ENCODE measurements around the gene DGKE.

DGKE gene

DNA sequence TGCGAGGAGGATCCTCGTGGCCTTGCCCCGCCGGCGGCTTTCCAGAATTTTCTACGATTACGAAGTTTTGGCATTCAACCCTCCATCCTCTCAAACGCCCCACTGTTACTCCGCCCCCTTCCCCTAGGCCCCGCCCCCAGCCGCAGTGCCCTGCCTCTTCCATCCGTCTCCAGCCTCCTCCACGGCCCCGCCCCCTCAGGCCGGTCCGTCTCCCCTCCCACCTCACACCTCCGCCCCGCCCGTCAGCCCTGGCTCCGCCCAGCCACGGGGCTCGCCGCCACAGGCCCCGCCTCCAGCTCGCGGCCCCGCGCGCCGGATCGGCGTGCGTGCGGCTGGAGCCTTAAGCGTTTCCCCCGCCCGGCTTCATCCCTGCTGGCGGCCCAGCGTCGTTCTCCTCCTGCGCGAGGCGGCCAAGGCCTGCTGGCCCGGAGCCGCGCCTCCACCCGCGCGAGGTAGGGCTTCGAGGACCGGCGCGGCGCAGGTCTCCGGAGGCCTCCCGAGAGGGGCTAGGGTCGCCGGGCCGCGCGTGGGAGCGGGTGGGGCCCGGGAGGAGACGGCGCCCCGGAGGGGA lies at the start of gene DGKE, which contains the start of gene C17orf67:
DGKE (plus strand) TSS at position 343 of the 571 bp plus-strand sequence. CDS start 645 bp downstream, outside the sequence.
C17orf67 (minus strand) TSS at position 112 of the 571 bp plus-strand sequence. CDS start 18,110 bp downstream, outside the sequence.
- TF ChIP-seq, protein P1, sequence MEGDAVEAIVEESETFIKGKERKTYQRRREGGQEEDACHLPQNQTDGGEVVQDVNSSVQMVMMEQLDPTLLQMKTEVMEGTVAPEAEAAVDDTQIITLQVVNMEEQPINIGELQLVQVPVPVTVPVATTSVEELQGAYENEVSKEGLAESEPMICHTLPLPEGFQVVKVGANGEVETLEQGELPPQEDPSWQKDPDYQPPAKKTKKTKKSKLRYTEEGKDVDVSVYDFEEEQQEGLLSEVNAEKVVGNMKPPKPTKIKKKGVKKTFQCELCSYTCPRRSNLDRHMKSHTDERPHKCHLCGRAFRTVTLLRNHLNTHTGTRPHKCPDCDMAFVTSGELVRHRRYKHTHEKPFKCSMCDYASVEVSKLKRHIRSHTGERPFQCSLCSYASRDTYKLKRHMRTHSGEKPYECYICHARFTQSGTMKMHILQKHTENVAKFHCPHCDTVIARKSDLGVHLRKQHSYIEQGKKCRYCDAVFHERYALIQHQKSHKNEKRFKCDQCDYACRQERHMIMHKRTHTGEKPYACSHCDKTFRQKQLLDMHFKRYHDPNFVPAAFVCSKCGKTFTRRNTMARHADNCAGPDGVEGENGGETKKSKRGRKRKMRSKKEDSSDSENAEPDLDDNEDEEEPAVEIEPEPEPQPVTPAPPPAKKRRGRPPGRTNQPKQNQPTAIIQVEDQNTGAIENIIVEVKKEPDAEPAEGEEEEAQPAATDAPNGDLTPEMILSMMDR (IDR thresholded peaks at IDR 0.05): no peak
- TF ChIP-seq ZFX (IDR thresholded peaks at IDR 0.05; ENCODE audit: borderline replicate concordance): no peak
- H3K27ac ChIP-seq: peak within 1 kb of the TSS; percentile 65

DNA sequence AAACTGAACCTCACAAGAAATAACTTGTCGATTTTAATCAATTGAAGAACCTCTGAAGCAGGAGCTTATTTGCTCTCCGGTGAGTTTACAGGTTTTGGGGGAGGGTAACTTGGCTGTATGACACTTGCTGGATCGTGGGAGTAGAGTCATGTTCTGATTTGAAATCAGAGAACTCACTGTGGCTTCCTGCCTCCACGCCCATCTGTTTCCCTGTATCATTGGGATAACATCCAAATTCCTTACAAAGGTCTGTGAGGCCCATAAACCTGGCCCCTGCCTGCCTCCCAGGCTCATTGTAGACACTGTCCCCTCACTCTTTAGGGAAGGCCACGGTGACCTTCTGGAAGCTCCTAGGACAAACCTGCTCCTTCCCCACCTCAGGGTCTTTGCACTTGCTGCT lies 48.5 kb upstream of the DGKE start:
- H3K27ac ChIP-seq: 0 out of 2 replicates have a peak overlapping the region, but pooled peaks have one; percentile 30
- no peak for TF ChIP-seq ZFX (IDR thresholded peaks at IDR 0.05; ENCODE audit: borderline replicate concordance)

DNA sequence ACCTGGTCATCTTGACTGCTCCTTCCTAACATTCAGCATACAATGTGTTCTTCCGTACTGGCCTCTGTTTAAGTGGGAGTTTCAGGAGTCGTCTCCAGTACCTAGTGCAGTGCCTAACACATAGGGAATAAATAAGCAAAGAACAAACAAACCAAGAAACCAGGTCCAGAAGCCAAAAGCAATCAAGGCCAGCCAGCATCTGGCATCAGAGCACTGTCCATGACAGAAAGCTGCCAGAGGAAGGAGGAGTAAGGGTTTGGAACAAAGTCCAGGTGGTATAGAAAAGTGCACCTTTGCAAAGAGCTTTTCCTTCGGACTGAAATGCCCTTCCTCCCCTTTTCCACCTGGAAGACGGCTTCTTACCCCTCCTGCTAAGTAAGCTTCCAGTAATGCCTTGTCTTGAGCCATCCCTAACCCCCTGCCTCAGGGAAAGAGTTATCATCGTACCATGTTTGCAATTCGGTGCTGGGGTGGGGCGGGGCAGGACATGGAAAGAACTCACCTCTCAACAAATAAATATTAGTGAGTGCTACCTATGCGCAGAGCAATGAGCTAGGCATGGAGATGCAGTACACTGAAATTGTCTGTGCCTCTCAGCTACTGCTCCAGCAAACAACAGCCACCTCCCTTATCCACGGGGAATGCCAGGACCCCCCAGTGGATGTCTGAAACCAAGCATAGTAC lies 47.8 kb upstream of the DGKE start:
- peak overlapping the region; percentile 30 for H3K27ac ChIP-seq
- TF ChIP-seq, protein P1 (IDR thresholded peaks at IDR 0.05): no peak
- no peak for TF ChIP-seq ZFX (IDR thresholded peaks at IDR 0.05; ENCODE audit: borderline replicate concordance)

DNA sequence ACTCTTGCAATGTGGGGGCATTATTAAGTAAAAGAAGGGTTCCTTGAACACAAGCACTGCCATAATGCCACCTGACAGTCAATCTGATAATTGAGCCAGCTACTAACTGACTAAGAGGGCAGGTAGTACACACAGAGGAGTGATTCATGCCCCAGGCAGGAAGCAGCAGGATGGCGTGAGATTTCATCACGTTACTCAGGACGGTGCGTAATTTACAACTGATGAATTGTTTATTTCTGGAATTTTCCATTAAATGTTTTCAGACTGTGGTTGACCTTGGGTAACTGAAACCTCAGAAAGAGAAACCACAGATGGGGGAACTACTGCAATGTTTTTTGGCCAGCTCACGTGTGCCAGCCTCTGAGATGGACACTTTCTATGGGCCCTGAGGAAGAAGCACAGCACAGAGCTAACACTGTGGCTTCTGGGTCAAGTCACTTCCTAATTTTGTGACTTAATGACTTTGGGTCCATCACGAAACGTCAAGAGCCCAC lies 46.9 kb upstream of the DGKE start:
- H3K27ac ChIP-seq: peak overlapping the region; percentile 30; the same call in 1 of the 2 replicates
- TF ChIP-seq, protein P1 (IDR thresholded peaks at IDR 0.05): no peak

DNA sequence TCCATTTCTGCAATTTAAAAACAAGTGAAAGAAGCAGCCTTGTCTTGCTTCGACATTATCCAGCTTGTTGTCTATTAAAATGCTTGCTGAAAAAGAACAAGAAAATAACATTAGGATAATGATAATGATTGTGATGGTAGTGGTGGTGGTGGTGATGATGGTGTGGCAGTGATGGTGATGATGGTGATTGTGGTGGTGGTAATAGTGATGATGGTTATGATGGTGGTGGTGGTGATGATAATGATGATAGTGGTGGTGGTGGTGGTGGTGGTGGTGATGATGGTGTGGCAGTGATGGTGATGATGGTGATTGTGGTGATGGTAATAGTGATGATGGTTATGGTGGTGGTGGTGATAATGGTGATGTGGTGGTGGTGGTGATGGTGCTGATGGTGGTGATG lies 41.7 kb upstream of the DGKE start:
- TF ChIP-seq, protein P1 (IDR thresholded peaks at IDR 0.05): no peak
- no peak for TF ChIP-seq ZFX (IDR thresholded peaks at IDR 0.05; ENCODE audit: borderline replicate concordance)
- no peak overlapping the region for H3K27ac ChIP-seq

DNA sequence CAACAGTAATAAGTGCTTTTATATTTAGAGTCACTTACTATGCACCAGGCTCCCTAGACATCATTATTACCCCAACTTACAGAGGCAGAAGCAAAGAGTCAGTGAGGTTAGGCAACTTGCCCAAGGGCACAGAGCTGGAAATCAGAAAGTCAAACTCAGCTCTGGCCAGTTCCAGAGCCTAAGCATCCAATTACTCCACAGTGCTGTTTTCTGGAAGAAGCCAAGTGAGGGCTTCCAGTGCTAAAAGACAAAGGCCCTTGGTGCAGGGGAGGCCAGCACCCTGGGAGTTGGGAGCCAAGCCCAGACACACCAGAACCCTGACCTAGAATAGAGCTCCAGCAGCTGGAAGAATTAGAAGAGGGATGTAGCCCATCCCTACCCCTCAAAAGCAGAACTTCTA lies 40.4 kb upstream of the DGKE start:
- TF ChIP-seq ZFX (IDR thresholded peaks at IDR 0.05; ENCODE audit: borderline replicate concordance): no peak
- TF ChIP-seq, protein P1 (IDR thresholded peaks at IDR 0.05): no peak
- no peak overlapping the region for H3K27ac ChIP-seq

DNA sequence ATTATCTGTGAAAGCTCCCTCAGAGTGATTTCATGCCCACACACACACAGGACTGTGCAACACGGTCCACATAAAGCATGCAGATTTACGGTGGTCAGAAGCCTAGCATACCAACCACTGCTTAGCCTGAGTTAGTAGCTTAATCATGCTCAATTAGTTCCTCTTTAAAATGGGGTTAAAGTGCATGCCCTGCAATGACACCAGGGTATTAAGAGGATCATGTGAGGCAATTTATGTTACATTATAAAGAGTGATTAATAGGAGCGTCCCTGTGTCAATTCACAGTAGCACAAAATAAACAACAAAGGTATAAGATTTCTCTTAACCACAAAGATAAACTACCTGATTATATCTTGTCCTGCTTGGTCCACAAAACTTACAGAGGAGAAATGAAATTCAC lies 40.0 kb upstream of the DGKE start:
- TF ChIP-seq, protein P1 (IDR thresholded peaks at IDR 0.05): no peak
- no peak for TF ChIP-seq ZFX (IDR thresholded peaks at IDR 0.05; ENCODE audit: borderline replicate concordance)
- H3K27ac ChIP-seq: no peak overlapping the region

All from 22Rv1 (cell line).